Fibroblast of villous mesenchyme (primary cell): Measurements from ENCODE around the gene EDEM3. TPM values are rescaled to one million over a fixed set of nuclear protein-coding genes. Genes with fewer than 3 reads are reported as not detected.

Experiments
- DNase-seq: peaks from one replicate; pipeline ENCODE4 v3.0.0-alpha.2; 2010; ENCODE audit warnings: low read depth
- H3K4me3 ChIP-seq: 2 replicates; pipeline ENCODE4 v1.5.1; 2011; ENCODE audit warnings: low read depth, mild to moderate bottlenecking, low read length
- total RNA-seq: library from RNA; depleted of rRNA; stranded (reverse); fragments of >200 nt; gene quantifications from 2 replicates; pipeline ENCODE4 v1.2.3, GENCODE V29; 2012
- TF ChIP-seq, protein P1 (sequence below): IDR thresholded peaks from 2 replicates; pipeline ENCODE4 v1.5.1; 2012; ENCODE audit warnings: low read depth, mild to moderate bottlenecking, low read length; ENCODE audit not compliant: insufficient read depth

The EDEM3 gene
- total RNA-seq, 1 donor = 57.9 TPM

DNA sequence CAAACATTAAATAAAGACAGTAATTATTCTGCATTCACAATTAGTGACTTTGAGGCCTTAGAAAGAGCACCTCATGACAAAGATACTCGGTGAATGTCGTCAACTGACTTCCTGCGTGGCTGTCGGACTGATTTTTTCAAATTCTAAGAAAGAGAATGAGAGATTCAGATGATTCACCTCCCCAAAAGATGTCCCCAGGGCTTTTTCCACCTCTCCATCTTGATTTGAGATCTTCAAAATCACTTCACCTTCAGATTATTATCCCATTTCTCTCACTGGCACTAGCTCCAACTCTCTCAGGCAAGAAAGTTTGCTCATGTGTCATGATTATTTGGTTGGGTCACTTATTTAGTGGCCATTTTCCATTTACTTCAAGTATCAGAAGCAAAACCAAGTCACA is 5.0 kb upstream of the EDEM3 start:
- DNase-seq = no peak
- TF ChIP-seq, protein P1, sequence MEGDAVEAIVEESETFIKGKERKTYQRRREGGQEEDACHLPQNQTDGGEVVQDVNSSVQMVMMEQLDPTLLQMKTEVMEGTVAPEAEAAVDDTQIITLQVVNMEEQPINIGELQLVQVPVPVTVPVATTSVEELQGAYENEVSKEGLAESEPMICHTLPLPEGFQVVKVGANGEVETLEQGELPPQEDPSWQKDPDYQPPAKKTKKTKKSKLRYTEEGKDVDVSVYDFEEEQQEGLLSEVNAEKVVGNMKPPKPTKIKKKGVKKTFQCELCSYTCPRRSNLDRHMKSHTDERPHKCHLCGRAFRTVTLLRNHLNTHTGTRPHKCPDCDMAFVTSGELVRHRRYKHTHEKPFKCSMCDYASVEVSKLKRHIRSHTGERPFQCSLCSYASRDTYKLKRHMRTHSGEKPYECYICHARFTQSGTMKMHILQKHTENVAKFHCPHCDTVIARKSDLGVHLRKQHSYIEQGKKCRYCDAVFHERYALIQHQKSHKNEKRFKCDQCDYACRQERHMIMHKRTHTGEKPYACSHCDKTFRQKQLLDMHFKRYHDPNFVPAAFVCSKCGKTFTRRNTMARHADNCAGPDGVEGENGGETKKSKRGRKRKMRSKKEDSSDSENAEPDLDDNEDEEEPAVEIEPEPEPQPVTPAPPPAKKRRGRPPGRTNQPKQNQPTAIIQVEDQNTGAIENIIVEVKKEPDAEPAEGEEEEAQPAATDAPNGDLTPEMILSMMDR = no peak
- H3K4me3 ChIP-seq = no peak overlapping the region

DNA sequence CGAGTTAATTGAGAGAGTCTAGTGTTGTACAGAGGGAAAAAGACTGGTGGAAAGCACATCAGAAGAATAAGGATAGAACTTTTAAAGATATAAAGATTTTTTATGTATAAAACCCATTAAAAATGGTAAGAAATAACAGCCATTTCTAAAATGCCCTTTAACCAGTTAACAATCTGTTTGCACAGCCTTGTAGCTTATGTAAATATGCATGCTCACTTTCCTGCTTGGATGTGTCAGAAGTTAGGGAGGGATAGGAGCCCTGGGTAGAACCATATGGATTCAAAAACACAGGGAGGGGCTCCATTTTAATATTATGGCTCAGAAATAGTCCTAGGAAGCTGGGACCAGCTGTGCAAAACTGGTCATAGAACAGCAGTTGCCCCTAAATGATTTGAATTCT is 4.5 kb upstream of the EDEM3 start:
- no peak overlapping the region for H3K4me3 ChIP-seq
- TF ChIP-seq, protein P1 = no peak
- DNase-seq = no peak

DNA sequence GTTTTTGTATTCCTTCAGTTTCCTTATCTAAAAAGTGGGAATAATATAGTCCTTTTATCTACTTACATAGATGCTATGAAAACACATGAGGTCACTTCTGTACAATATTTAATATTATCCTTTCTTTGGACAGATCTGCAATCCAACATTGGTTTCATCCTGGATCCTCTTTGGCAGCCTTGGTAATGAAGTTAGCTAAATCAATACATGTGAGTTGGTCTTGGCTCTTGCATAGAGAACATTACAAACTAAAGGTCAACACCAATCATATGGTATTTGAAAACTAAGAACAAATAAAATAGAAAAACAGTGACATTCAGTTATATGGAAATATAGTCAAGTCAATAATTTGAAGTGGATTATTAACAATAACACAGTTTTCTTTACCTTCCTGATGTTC is 3.2 kb upstream of the EDEM3 start:
- TF ChIP-seq, protein P1 = no peak
- no peak for DNase-seq
- H3K4me3 ChIP-seq = no peak overlapping the region

DNA sequence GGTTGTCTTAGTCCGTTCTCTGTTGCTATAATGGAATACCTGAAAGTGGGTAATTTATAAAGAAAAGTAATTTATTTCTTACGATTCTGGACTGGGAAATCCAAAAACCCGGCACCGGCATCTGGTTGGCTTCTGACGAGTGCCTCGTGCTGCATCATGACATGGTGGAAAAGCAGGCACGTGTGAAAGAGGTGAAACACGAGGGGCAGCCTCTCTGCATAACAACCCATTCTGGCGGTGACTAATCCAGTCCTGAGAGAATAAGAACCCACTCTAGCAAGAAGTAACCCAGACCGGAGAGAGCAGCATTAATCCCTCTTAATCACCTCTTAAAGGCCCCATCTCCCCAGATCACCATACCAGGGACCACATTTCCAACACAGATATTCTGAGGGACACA is 2.7 kb upstream of the EDEM3 start:
- TF ChIP-seq, protein P1 = no peak
- no peak for DNase-seq

DNA sequence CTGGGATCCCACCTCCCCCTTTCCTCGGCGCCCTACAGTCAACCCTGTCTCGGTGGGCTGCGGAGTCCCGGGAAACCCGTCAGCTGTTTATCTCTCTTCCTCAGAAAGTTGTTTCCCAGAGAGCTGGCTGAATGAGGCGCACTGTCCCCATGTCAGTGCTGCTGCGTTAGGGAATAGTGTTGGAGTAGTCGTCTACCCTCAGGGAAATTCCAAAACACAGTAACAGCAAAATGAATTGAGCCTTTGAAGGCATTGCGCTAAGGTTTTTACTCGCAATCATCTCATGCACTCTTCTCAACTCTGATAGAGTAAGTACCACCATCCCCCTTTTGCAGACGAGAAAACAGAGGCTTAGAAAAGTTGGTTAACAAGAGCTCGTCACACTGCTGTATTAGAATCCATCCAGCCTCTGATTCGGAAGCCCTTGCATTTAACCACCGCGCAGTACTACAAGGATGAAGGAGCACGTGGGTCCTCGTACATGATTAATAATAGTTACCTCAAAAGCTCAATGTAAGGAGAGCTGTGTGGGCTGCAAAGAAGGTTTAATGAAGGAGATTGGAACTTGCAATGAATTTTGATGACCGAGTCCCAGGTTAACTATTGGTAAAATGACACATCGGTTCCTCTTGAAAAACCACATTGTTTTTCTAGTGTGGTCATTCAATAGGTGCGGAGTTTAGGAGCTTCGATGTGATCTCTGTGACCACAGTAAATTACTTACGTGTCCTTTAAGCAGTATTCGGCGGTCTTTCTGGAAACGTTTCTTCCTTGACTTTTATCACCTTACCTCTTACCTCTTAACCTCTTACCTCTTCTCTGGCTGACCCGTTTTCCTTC is 788 bp upstream of the EDEM3 start:
- no peak for DNase-seq
- TF ChIP-seq, protein P1 = no peak
- peak overlapping the region; percentile 99 for H3K4me3 ChIP-seq

More for the DNA sequence above, 2.7 kb upstream of the EDEM3 start:
- no peak overlapping the region for H3K4me3 ChIP-seq

DNA sequence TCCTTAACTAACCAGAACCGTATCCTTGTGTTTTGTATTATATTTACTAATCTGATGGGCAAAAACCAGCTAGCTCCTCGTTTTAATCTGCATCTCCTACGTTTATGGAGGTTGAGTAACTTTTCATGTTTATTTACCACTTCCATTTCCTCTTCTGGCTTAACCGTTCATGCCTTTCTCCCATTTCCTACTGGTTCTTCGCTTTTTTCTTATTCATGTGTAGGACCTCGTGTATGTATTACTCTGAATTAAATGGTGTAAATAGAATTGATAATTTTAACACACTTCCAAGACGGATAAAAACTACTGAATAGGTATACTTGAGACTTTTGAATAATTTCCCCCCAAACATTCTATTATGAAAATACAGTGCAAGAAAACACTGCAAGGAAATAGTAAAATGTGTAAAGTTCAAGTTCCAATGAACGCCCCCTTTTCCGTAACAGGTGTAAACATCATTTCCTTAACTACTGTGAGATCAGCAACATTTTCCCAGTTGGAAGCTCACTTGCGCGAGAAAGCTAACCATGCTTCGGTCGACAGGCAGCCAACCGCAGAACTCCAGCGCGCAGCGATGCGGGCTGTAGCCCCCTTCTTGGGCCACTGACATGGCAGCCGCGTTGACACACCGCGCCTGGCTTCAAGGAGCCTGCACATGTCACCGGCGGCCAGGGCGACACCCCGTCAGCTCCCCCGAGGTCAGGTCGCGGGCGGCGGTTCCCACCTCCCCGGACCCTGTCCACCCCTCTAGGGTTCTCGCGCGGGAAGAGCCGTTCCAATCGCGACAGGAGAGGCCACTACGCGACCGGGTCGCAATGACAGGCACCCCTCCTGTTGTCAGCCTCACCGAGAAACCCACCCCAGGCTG is 816 bp downstream of the EDEM3 start:
- peak; percentile 58 for DNase-seq

More for the DNA sequence above, 816 bp downstream of the EDEM3 start:
- TF ChIP-seq, protein P1 = no peak
- H3K4me3 ChIP-seq = peak overlapping the region; percentile 99
